OCI-LY3 (cell line): Measurements from ENCODE around the gene ANKRD39.
A peak's percentile ranks its signal among the peaks of the same experiment; 100 is the strongest.

Source experiments
- H2AFZ ChIP-seq: fragments of 200-600, 300-600 bp; shearing (Covaris generic); 2 replicates; pipeline ENCODE4 v1.6.0; 2014; ENCODE audit warnings: antibody characterized with exemption, low read depth, low read length
- H3K27ac ChIP-seq: fragments of 200-600, 300-600 bp; sonication (generic); 2 replicates; pipeline ENCODE4 v1.5.1; 2014; ENCODE audit warnings: mild to moderate bottlenecking, low read length, moderate library complexity, mixed read lengths
- H3K27me3 ChIP-seq: fragments of 200-600, 300-600 bp; sonication (generic); 2 replicates; pipeline ENCODE4 v1.6.1; 2014; ENCODE audit warnings: low read depth, low read length, mixed read lengths
- H3K36me3 ChIP-seq: fragments of 200-600, 300-600 bp; sonication (generic); replicated peaks from 2 replicates; pipeline ENCODE3; 2014; ENCODE audit warnings: low read depth, low read length, mixed read lengths
- H3K4me1 ChIP-seq: fragments of 300-600, 200-600 bp; sonication (generic); 2 replicates; pipeline ENCODE4 v1.6.1; 2014; ENCODE audit warnings: low read length, mixed read lengths
- H3K4me2 ChIP-seq: fragments of 200-600, 300-600 bp; sonication (generic); 2 replicates; pipeline ENCODE4 v1.6.1; 2014; ENCODE audit warnings: low read length, mixed read lengths
- H3K4me3 ChIP-seq: fragments of 300-600, 200-600 bp; sonication (generic); 2 replicates; pipeline ENCODE4 v1.5.1; 2014; ENCODE audit warnings: antibody characterized with exemption, mild to moderate bottlenecking, low read length, moderate library complexity
- H3K79me2 ChIP-seq: fragments of 300-600, 200-600 bp; shearing (Covaris generic); 2 replicates; pipeline ENCODE4 v1.6.1; 2014; ENCODE audit warnings: mild to moderate bottlenecking, low read length, mixed read lengths
- H3K9ac ChIP-seq: fragments of 300-600, 200-600 bp; shearing (Covaris generic); 2 replicates; pipeline ENCODE4 v1.6.0; 2014; ENCODE audit warnings: mild to moderate bottlenecking, low read length, moderate library complexity
- H3K9me3 ChIP-seq: fragments of 200-600, 300-600 bp; shearing (Covaris generic); 2 replicates; pipeline ENCODE4 v1.6.1; 2014; ENCODE audit warnings: low read length, mixed read lengths; ENCODE audit not compliant: insufficient read depth
- H4K20me1 ChIP-seq: fragments of 200-600, 300-600 bp; sonication (generic); 2 replicates; pipeline ENCODE4 v1.6.1; 2016; ENCODE audit warnings: low read length, mixed read lengths; ENCODE audit not compliant: insufficient read depth
- CTCF ChIP-seq: fragments of 200-600, 300-600 bp; sonication (generic); IDR thresholded peaks from 2 replicates; pipeline ENCODE4 v1.5.1; 2014; ENCODE audit warnings: antibody characterized with exemption, low read length, low read depth
- EZH2phosphoT487 ChIP-seq: fragments of 200-600 bp; shearing (Covaris generic); IDR thresholded peaks from 2 replicates; pipeline ENCODE4 v1.6.1; 2018; ENCODE audit warnings: antibody characterized with exemption, mixed run types, low read depth

The ANKRD39 gene

DNA sequence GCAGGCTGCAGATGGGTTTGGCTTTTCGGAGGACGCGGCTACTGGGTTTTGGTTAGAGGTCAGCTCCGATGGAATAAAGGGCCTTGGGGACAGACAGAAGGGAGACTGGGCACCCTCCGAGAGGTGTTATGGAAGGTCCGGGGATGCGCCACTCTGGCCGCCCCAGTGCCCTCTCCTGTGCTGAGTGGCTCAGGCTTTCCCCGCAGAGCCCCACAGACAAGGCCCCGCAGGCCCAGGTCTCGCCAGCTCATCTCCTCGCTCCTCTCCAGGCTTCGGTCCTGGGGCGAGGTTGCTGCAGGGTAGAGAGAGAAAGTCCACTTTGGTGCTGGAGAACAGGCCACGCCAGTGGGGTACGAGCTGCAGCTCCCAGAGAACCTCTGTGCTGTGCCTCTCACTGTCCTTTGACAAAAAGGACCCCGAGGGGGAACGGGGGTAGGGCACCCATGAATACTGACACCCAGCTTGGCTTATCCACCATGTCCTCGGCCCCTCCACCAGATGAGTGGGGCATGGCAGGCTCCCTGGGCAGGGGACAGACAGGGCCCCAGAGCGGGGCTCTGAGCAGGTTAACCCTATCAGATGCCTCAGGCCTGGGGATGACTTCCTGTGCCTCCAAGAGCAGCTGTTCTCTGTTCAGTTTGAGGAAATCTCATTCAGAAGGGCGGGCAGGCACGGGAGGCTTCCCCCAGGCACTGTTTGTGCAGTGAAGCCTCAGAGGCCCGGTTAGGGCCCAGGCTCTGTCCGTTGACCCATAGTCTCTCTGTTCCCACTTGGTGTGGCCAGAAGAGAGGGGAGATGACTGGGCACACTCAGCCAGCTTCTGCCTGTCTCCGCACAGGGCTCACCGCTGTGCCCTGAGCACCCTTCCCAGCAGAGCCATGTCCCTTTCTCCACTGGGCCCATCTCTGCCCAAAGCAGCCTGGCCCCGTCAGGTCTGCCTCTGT lies 57.5 kb downstream of the ANKRD39 start:
- H3K4me1 ChIP-seq = peaks cover 7% of the 10 kb centered on the region; the same call in 1 of the 2 replicates
- H3K4me3 ChIP-seq = peak overlapping the region; percentile 54
- H3K79me2 ChIP-seq = no peaks in the 10 kb centered on the region
- H2AFZ ChIP-seq = no peak overlapping the region; the same call in 1 of the 2 replicates
- no peaks in the 10 kb centered on the region for H3K9me3 ChIP-seq
- H3K27me3 ChIP-seq = no peaks in the 10 kb centered on the region
- no peak overlapping the region for H3K27ac ChIP-seq
- no peaks in the 10 kb centered on the region for H4K20me1 ChIP-seq
- no peak for TF ChIP-seq EZH2phosphoT487
- no peak overlapping the region for H3K9ac ChIP-seq
- peak overlapping the region; percentile 66 for H3K4me2 ChIP-seq
- peaks cover 4% of the 10 kb centered on the region for H3K36me3 ChIP-seq

- H4K20me1 ChIP-seq = no peaks in the 10 kb centered on the region
- no peaks in the 10 kb centered on the region for H3K9me3 ChIP-seq
- peaks cover 7% of the 10 kb centered on the region; the same call in 1 of the 2 replicates for H3K4me1 ChIP-seq
- H3K79me2 ChIP-seq = no peaks in the 10 kb centered on the region
- no peaks in the 10 kb centered on the region for H3K27me3 ChIP-seq
- H3K4me3 ChIP-seq = no peak overlapping the region
- TF ChIP-seq CTCF = no peak
- H2AFZ ChIP-seq = no peak overlapping the region
- H3K4me2 ChIP-seq = no peak overlapping the region
- no peak overlapping the region for H3K27ac ChIP-seq
- H3K9ac ChIP-seq = no peak overlapping the region
- peaks cover 4% of the 10 kb centered on the region for H3K36me3 ChIP-seq
Measured at GRCh38 chr2:96799623-96799935, 58.2 kb downstream of the ANKRD39 start.

- H3K79me2 ChIP-seq = no peaks in the 10 kb centered on the region
- no peaks in the 10 kb centered on the region for H4K20me1 ChIP-seq
- no peaks in the 10 kb centered on the region for H3K27me3 ChIP-seq
- peaks cover 7% of the 10 kb centered on the region; the same call in 1 of the 2 replicates for H3K4me1 ChIP-seq
- no peak overlapping the region for H3K9ac ChIP-seq
- TF ChIP-seq CTCF = no peak
- TF ChIP-seq EZH2phosphoT487 = no peak
- H2AFZ ChIP-seq = no peak overlapping the region
- peaks cover 4% of the 10 kb centered on the region for H3K36me3 ChIP-seq
- H3K9me3 ChIP-seq = no peaks in the 10 kb centered on the region
- H3K4me2 ChIP-seq = no peak overlapping the region
- no peak overlapping the region for H3K27ac ChIP-seq
- H3K4me3 ChIP-seq = no peak overlapping the region
Measured at GRCh38 chr2:96798733-96799622, 58.8 kb downstream of the ANKRD39 start.
